H9 (cell line): ENCODE results near the gene CEP83. TPM values are rescaled to one million over a fixed set of nuclear protein-coding genes. Genes with fewer than 3 reads are reported as not detected.

Experiments
- DNase-seq: peaks from one replicate; pipeline ENCODE4 v3.0.0-alpha.2; 2017
- H2AFZ ChIP-seq: one replicate; pipeline ENCODE4 v1.6.1; 2013; ENCODE audit warnings: mild to moderate bottlenecking, low read length, control low read depth, moderate library complexity
- H2AK5ac ChIP-seq: 2 replicates; pipeline ENCODE4 v1.6.1; 2013; ENCODE audit warnings: low read length, control low read depth, mixed read lengths; ENCODE audit not compliant: insufficient read length
- H2BK120ac ChIP-seq: one replicate; pipeline ENCODE4 v1.6.1; 2013; ENCODE audit warnings: low read depth, mild to moderate bottlenecking, low read length, control low read depth, inconsistent platforms; ENCODE audit not compliant: poor library complexity, severe bottlenecking
- H2BK12ac ChIP-seq: 2 replicates; pipeline ENCODE4 v1.6.1; 2013; ENCODE audit warnings: low read length, control low read depth, mixed read lengths, low read depth; ENCODE audit not compliant: insufficient read length
- H2BK15ac ChIP-seq: 2 replicates; pipeline ENCODE4 v1.6.1; 2013; ENCODE audit warnings: low read depth, low read length, control low read depth
- H2BK20ac ChIP-seq: one replicate; pipeline ENCODE4 v1.6.1; 2013; ENCODE audit warnings: low read depth, mild to moderate bottlenecking, low read length, control low read depth, inconsistent platforms; ENCODE audit not compliant: poor library complexity, severe bottlenecking
- H2BK5ac ChIP-seq: 2 replicates; pipeline ENCODE4 v1.6.1; 2013; ENCODE audit warnings: low read length, control low read depth, mixed read lengths; ENCODE audit not compliant: insufficient read length
- H3K14ac ChIP-seq: 2 replicates; pipeline ENCODE4 v1.6.1; 2013; ENCODE audit warnings: low read length, control low read depth; ENCODE audit not compliant: insufficient read depth
- H3K18ac ChIP-seq: 2 replicates; pipeline ENCODE4 v1.6.1; 2013; ENCODE audit warnings: low read depth, mild to moderate bottlenecking, mixed read lengths, low read length, control low read depth; ENCODE audit not compliant: insufficient read length
- H3K23ac ChIP-seq: 2 replicates; pipeline ENCODE4 v1.6.1; 2013; ENCODE audit warnings: low read length, control low read depth, mixed read lengths, low read depth; ENCODE audit not compliant: insufficient read length
- H3K23me2 ChIP-seq: 2 replicates; pipeline ENCODE4 v1.6.1; 2013; ENCODE audit warnings: low read depth, mild to moderate bottlenecking, mixed read lengths, low read length, control low read depth; ENCODE audit not compliant: insufficient read length, poor library complexity, severe bottlenecking
- H3K27ac ChIP-seq: 2 replicates; pipeline ENCODE4 v1.5.1; 2013; ENCODE audit warnings: low read length, control low read depth, mixed read lengths, low read depth; ENCODE audit not compliant: insufficient read length
- H3K27me3 ChIP-seq: 2 replicates; pipeline ENCODE4 v1.6.1; 2013; ENCODE audit warnings: low read length, control low read depth, inconsistent platforms; ENCODE audit not compliant: insufficient read depth
- H3K4ac ChIP-seq: 2 replicates; pipeline ENCODE4 v1.6.1; 2013; ENCODE audit warnings: low read depth, mild to moderate bottlenecking, control low read depth, inconsistent platforms, low read length, moderate library complexity
- H3K4me1 ChIP-seq: 2 replicates; pipeline ENCODE4 v1.6.1; 2013; ENCODE audit warnings: low read length, control low read depth, inconsistent platforms; ENCODE audit not compliant: insufficient read depth
- H3K4me2 ChIP-seq: 2 replicates; pipeline ENCODE4 v1.6.1; 2013; ENCODE audit warnings: low read length, control low read depth, mixed read lengths; ENCODE audit not compliant: insufficient read length, insufficient read depth
- H3K56ac ChIP-seq: 2 replicates; pipeline ENCODE4 v1.6.1; 2013; ENCODE audit warnings: low read depth, mild to moderate bottlenecking, mixed read lengths, low read length, control low read depth; ENCODE audit not compliant: insufficient read length
- H3K79me1 ChIP-seq: 2 replicates; pipeline ENCODE4 v1.6.1; 2013; ENCODE audit warnings: low read depth, mild to moderate bottlenecking, moderate library complexity, low read length, control low read depth, inconsistent platforms; ENCODE audit not compliant: insufficient read depth, poor library complexity, severe bottlenecking
- H3K79me2 ChIP-seq: 2 replicates; pipeline ENCODE4 v1.6.1; 2013; ENCODE audit warnings: low read length, control low read depth, inconsistent platforms; ENCODE audit not compliant: insufficient read depth
- H3K9ac ChIP-seq: 2 replicates; pipeline ENCODE4 v1.6.1; 2013; ENCODE audit warnings: low read length, control low read depth, mixed read lengths; ENCODE audit not compliant: insufficient read length; ENCODE audit errors: extremely low read depth
- H3K9me3 ChIP-seq: one replicate; pipeline ENCODE4 v1.6.1; 2013; ENCODE audit warnings: low read depth, low read length, inconsistent platforms; ENCODE audit not compliant: control insufficient read depth
- H3T11ph ChIP-seq: one replicate; pipeline ENCODE4 v1.6.1; 2013; ENCODE audit warnings: mild to moderate bottlenecking, low read length, control low read depth, inconsistent platforms
- H4K20me1 ChIP-seq: one replicate; pipeline ENCODE4 v1.6.1; 2013; ENCODE audit not compliant: control insufficient read depth, insufficient read length, insufficient read depth
- H4K5ac ChIP-seq: 2 replicates; pipeline ENCODE4 v1.6.1; 2013; ENCODE audit warnings: low read depth, mild to moderate bottlenecking, mixed read lengths, low read length, control low read depth; ENCODE audit not compliant: insufficient read length
- H4K8ac ChIP-seq: replicated peaks from 2 replicates; pipeline ENCODE4 v1.6.1; 2013; ENCODE audit warnings: low read length, control low read depth, mixed read lengths, low read depth; ENCODE audit not compliant: insufficient read length
- H4K91ac ChIP-seq: 2 replicates; pipeline ENCODE4 v1.6.1; 2013; ENCODE audit warnings: low read depth, mild to moderate bottlenecking, moderate library complexity, mixed read lengths, low read length, control low read depth; ENCODE audit not compliant: insufficient read length
- H3K27ac Mint-ChIP-seq, 3 experiments: 2 replicates in 2 of 3; 3 replicates in 1 of 3; pipeline ENCODE4 v1.8.0; 2020 to 2021; ENCODE audit warnings: mixed read lengths in 3 of 3, mild to moderate bottlenecking in 1 of 3, moderate library complexity in 1 of 3
- H3K27me3 Mint-ChIP-seq: 2 replicates; pipeline ENCODE4 v1.8.0; 2021; ENCODE audit warnings: low read depth, mild to moderate bottlenecking, moderate library complexity, mixed read lengths
- H3K36me3 Mint-ChIP-seq, 3 experiments: 2 replicates in 2 of 3; 3 replicates in 1 of 3; pipeline ENCODE4 v1.8.0; 2020 to 2021; ENCODE audit warnings: low read depth in 3 of 3, mixed read lengths in 3 of 3; ENCODE audit not compliant: insufficient read depth in 1 of 3
- H3K4me1 Mint-ChIP-seq, 2 experiments: 2 replicates each; pipeline ENCODE4 v1.8.0; 2020; ENCODE audit warnings: mixed read lengths in 2 of 2
- H3K4me3 Mint-ChIP-seq, 2 experiments: 2 replicates in 1 of 2; 3 replicates in 1 of 2; pipeline ENCODE4 v1.8.0; 2020 to 2021; ENCODE audit warnings: mild to moderate bottlenecking in 2 of 2, mixed read lengths in 2 of 2, moderate library complexity in 1 of 2
- H3K9me3 Mint-ChIP-seq, 2 experiments: 2 replicates in 1 of 2; 3 replicates in 1 of 2; pipeline ENCODE4 v1.8.0; 2020; ENCODE audit warnings: mild to moderate bottlenecking in 2 of 2, mixed read lengths in 2 of 2, moderate library complexity in 1 of 2
- CTCF ChIP-seq: fragments of 200-600 bp; sonication (generic); conservative IDR thresholded peaks from 3 replicates; pipeline ENCODE4 v1.8.0; 2021; ENCODE audit warnings: antibody characterized with exemption, mild to moderate bottlenecking
- WGBS: extraction: QIAGEN DNeasy Blood & Tissue Kit; methylation state at CpG from one replicate; pipeline ENCODE4 v1.1.7; 2013; ENCODE audit warnings: missing lambda C conversion rate, low lambda C conversion rate, mixed read lengths; ENCODE audit not compliant: insufficient read length; ENCODE audit errors: extremely low coverage; 5-methylcytosine and 5-hydroxymethylcytosine counted together
- total RNA-seq: library from RNA; stranded (reverse); gene quantifications from 2 replicates; pipeline ENCODE4 v1.2.1, GENCODE V29; 2021

CEP83 gene
- total RNA-seq, 1 experiment from 2014 or later = 26.5 TPM

- no peaks in the 10 kb centered on the region; the same call in 1 of the 2 replicates for H3K4me1 ChIP-seq
- peaks cover 0 to 18% (median 1%) of the 10 kb centered on the region in 3 experiments; a peak in 2 of 7 replicates for H3K36me3 Mint-ChIP-seq
- no peaks in the 10 kb centered on the region for H3K23me2 ChIP-seq
- H3T11ph ChIP-seq = no peak overlapping the region
- no peak overlapping the region for H3K27ac ChIP-seq
- H3K9ac ChIP-seq = no peak overlapping the region
- no peaks in the 10 kb centered on the region for H4K20me1 ChIP-seq
- H2BK120ac ChIP-seq = no peak overlapping the region
- no peak for DNase-seq
- H3K4me2 ChIP-seq = no peak overlapping the region
- H2BK15ac ChIP-seq = no peak overlapping the region
- H2BK20ac ChIP-seq = no peak overlapping the region
- H3K27me3 ChIP-seq = no peaks in the 10 kb centered on the region
- no peaks in the 10 kb centered on the region for H3K27me3 Mint-ChIP-seq
- H3K79me1 ChIP-seq = no peaks in the 10 kb centered on the region
- H3K27ac Mint-ChIP-seq = no peak overlapping the region
- H4K8ac ChIP-seq = no peak overlapping the region
- no peak overlapping the region for H3K4me3 Mint-ChIP-seq
- H2AK5ac ChIP-seq = no peak overlapping the region
- peaks cover 7 to 10% of the 10 kb centered on the region in 2 experiments for H3K4me1 Mint-ChIP-seq
- no CpG with 5 or more reads among the region's 1 CpG for WGBS
- H3K18ac ChIP-seq = no peak overlapping the region
- H3K4ac ChIP-seq = no peak overlapping the region
- no peak overlapping the region for H2BK12ac ChIP-seq
- H3K56ac ChIP-seq = no peak overlapping the region
- no peaks in the 10 kb centered on the region for H3K79me2 ChIP-seq
- no peaks in the 10 kb centered on the region for H3K9me3 ChIP-seq
- no peak overlapping the region for H2BK5ac ChIP-seq
- no peak overlapping the region for H2AFZ ChIP-seq
- no peak overlapping the region for H3K23ac ChIP-seq
- no peak for TF ChIP-seq CTCF
- H4K5ac ChIP-seq = no peak overlapping the region
- peaks cover 9 to 19% of the 10 kb centered on the region in 2 experiments for H3K9me3 Mint-ChIP-seq
- no peak overlapping the region for H4K91ac ChIP-seq
- no peak overlapping the region for H3K14ac ChIP-seq
Measured at GRCh38 chr12:94503619-94504018, 44.0 kb upstream of the CEP83 start.
